SK-N-MC (cell line): ENCODE measurements around the gene CMC4.

Experiments
- DNase-seq: peaks from one replicate; pipeline ENCODE4 v3.0.0-alpha.2; 2011; ENCODE audit warnings: low read depth, low spot score
- H3K27ac ChIP-seq: fragments of 200-600 bp; sonication (generic); 2 replicates; pipeline ENCODE4 v1.5.1; 2016; ENCODE audit warnings: mixed run types
- H3K36me3 ChIP-seq: fragments of 200-600 bp; sonication (generic); 2 replicates; pipeline ENCODE4 v1.6.1; 2017; ENCODE audit warnings: antibody characterized with exemption, low read length, mixed read lengths; ENCODE audit not compliant: insufficient read depth
- H3K4me3 ChIP-seq: fragments of 200-600 bp; sonication (generic); 2 replicates; pipeline ENCODE4 v1.5.1; 2016
- H3K9ac ChIP-seq: fragments of 200-600 bp; sonication (generic); 2 replicates; pipeline ENCODE4 v1.8.0; 2017; ENCODE audit warnings: mixed run types, mixed read lengths; ENCODE audit not compliant: insufficient read length
- H3K9me3 ChIP-seq: fragments of 200-600 bp; sonication (generic); 2 replicates; pipeline ENCODE4 v1.6.1; 2017; ENCODE audit warnings: low read depth, mild to moderate bottlenecking, antibody characterized with exemption, low read length, moderate library complexity, mixed read lengths
- EZH2 ChIP-seq: fragments of 200-600 bp; sonication (generic); IDR thresholded peaks from one replicate; pipeline ENCODE4 v1.6.1; 2017; ENCODE audit warnings: antibody characterized with exemption
- FOXP2 ChIP-seq: optimal IDR thresholded peaks from 2 replicates; pipeline ENCODE3; 2011; ENCODE audit warnings: mild to moderate bottlenecking, moderate library complexity; ENCODE audit not compliant: insufficient read depth; ENCODE audit errors: extremely low read length, control extremely low read depth
- POLR2AphosphoS5 ChIP-seq: IDR thresholded peaks from 2 replicates; pipeline ENCODE4 v1.6.1; 2012; ENCODE audit warnings: mild to moderate bottlenecking, low read depth, low read length, borderline replicate concordance

The CMC4 gene

DNA sequence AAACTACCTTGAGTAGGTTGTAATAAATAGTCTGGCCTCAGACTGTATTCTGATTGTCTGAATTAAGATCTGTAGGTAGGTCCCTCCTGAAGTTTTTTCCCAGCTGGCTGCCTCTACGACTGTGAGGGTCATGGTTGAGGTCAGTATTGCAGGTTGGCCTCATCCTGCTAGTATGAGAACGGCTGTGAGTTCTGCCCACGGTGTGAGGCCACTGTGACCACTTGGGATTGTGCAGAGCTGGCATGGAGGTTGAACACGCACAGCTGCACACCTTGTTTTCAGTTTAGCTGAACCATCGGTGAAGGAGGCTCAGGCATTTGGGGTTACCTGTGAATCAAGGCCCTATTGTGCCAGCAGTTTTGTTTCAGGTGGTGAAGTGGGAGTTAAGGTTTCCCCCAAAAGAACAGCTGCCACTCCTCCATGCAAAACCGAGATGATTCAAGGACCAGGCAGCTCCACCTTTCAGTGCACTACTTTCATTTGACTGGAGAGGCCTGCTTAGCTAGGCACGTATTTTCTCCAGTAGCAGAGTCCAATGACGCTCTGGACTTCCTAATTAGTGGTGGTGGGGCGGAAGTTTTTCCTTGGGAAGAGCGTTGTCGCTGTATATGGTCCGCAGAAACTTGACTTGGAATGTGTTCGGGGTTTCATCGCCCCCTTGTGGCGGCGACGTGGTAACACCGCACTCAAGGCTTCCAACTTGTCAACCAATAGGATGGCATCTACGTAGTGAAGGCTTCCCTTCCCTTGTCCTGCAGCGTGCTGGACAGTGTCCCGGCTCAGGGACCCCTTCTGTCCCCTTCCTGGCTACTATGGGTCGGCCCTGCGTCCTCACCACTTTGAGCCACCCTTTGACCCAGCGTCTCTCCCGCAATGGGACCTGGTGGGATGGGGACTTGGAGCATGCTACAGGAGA, 13.8 kb downstream of the CMC4 start:
- Histone ChIP-seq H3K27ac (no peak overlapping the region), H3K9ac (no peak overlapping the region), H3K36me3 (no peaks in the 10 kb centered on the region; the same call in 1 of the 2 replicates), H3K9me3 (no peaks in the 10 kb centered on the region), H3K4me3 (peak overlapping the region; percentile 42; the same call in 1 of the 2 replicates)
- TF ChIP-seq EZH2, result no peak
- TF ChIP-seq FOXP2, result no peak
- TF ChIP-seq POLR2AphosphoS5, result no peak
- no peak for DNase-seq

DNA sequence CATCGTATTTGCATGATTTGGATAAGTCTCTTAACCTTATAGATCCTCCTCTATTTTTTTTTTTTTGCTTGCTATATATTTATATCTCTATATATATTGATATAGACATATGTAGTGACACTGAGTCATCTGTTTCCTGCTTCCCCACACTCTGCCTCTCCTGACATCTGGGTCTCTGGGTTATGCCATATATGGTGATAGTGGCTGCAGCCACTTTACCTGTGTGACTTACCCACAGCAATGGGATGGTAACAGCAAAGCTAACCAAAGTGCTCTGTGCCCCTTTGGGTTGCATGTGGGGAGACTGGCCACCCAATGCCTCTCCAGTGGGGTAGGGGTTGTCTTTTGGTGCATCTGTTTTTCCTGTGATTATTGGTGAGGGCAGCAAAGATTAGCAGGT, 14.5 kb downstream of the CMC4 start:
- no peak for TF ChIP-seq POLR2AphosphoS5
- TF ChIP-seq FOXP2, result no peak
- TF ChIP-seq EZH2, result no peak
- no peak for DNase-seq
- no peak overlapping the region for H3K27ac ChIP-seq
- no peak overlapping the region for H3K9ac ChIP-seq
- H3K36me3 ChIP-seq, result peaks cover 5% of the 10 kb centered on the region; the same call in 1 of the 2 replicates
- no peaks in the 10 kb centered on the region for H3K9me3 ChIP-seq
- H3K4me3 ChIP-seq, result no peak overlapping the region

DNA sequence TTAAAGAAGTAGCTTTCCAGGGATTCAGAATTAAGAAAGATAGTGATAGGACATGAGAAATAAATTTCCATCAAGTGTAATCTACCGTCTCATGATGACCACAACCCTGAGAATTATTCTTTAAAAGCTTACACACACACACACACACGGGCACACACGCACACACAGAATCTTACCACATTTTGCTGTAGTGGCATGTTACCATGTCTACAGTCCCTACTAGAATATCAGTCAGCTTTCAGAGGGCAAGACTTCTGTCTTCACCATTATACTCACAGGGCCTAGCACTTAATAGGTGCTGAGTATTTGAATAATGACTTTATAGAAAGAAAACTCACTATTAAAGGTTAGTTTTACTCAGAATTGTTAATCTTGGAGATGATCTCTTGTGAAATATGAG, 15.4 kb downstream of the CMC4 start:
- Histone ChIP-seq H3K4me3 (no peak overlapping the region), H3K36me3 (peaks cover 5% of the 10 kb centered on the region; the same call in 1 of the 2 replicates), H3K9ac (no peak overlapping the region), H3K27ac (no peak overlapping the region), H3K9me3 (no peaks in the 10 kb centered on the region)
- no peak for DNase-seq
- no peak for TF ChIP-seq POLR2AphosphoS5
- TF ChIP-seq EZH2, result no peak

DNA sequence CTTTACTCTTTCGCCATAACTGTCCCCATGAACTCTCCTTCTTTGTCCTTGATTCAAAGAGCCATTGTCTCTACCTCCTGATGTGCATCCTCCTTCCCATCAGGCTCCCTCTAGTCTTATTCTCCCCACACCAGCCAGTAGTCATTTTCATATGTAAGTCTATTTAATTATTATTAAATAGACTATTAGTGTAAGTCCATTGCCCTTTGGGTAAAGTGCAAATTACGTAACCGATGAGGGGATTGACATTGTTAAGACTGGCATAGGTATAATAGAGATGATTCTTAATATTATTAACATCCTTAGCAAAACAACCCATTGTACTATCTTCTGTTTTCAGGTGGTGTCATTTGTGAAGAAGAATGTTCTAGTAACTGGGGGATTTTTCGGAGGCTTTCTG, 16.7 kb downstream of the CMC4 start:
- H3K4me3 ChIP-seq, result no peak overlapping the region
- TF ChIP-seq EZH2 (no peak), POLR2AphosphoS5 (no peak), FOXP2 (no peak)
- no peak for DNase-seq
- peaks cover 5% of the 10 kb centered on the region; the same call in 1 of the 2 replicates for H3K36me3 ChIP-seq
- no peak overlapping the region for H3K9ac ChIP-seq
- no peaks in the 10 kb centered on the region for H3K9me3 ChIP-seq
- no peak overlapping the region for H3K27ac ChIP-seq

DNA sequence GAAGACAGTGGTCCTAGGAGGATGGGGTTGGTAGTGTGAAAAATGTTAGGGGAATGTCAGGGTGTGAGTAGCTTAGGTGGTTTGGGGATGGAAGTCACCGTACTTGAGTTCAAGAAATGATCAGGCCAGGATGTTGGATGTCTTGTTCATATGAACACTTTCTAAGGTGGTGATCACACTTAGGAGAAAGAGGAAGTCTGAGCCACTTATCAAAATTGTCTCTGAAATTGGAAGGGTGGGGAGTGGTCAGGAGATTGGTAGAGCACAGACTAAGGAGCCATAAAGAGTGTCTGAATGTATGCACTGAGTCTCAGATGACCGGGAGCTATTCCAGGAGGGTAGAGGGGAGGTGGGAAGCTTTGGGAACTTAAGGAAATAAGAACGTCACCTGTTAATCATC, 17.3 kb downstream of the CMC4 start:
- peaks cover 5% of the 10 kb centered on the region; the same call in 1 of the 2 replicates for H3K36me3 ChIP-seq
- TF ChIP-seq POLR2AphosphoS5 (no peak), FOXP2 (no peak), EZH2 (no peak)
- H3K9ac ChIP-seq, result no peak overlapping the region
- H3K27ac ChIP-seq, result no peak overlapping the region
- H3K4me3 ChIP-seq, result no peak overlapping the region
- H3K9me3 ChIP-seq, result no peaks in the 10 kb centered on the region
- no peak for DNase-seq

DNA sequence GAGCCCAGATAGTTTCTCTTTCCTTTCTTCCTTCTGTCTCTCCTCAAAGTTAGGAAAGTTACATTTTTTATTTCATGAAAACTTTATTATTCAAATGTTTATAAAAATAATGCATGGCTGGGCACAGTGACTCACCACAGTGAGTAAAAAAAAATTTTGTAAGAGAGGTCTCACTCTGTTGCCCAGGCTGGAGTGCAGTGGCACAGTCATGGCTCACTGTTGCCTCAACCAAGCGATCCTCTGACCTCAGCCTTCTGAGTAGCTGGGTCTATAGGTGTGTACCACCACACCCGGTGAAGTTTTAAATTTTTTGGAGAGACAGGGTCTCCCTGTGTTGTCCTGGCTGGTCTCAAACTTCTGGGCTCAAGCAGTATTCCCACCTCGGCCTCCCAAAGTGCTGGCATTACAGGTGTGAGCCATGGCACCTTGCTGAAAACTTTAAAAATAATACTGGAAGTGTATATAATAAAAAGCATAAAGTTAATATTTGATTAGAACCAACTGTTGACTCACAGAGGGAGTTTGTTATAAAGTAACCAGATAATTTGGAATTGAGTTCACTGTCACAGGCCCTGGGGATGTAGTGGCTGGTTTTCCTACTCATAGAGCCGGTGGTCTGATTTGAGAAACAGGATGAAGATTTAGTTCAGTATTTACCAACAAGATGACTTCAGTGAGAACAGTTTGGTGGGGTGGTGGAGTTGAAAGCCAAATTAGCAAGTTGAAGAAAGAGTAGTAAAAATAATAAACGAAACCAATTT, 18.0 kb downstream of the CMC4 start:
- Histone ChIP-seq H3K36me3 (peaks cover 5% of the 10 kb centered on the region; the same call in 1 of the 2 replicates), H3K9me3 (no peaks in the 10 kb centered on the region), H3K9ac (no peak overlapping the region), H3K4me3 (no peak overlapping the region), H3K27ac (no peak overlapping the region)
- TF ChIP-seq POLR2AphosphoS5 (no peak), FOXP2 (no peak), EZH2 (no peak)
- no peak for DNase-seq

DNA sequence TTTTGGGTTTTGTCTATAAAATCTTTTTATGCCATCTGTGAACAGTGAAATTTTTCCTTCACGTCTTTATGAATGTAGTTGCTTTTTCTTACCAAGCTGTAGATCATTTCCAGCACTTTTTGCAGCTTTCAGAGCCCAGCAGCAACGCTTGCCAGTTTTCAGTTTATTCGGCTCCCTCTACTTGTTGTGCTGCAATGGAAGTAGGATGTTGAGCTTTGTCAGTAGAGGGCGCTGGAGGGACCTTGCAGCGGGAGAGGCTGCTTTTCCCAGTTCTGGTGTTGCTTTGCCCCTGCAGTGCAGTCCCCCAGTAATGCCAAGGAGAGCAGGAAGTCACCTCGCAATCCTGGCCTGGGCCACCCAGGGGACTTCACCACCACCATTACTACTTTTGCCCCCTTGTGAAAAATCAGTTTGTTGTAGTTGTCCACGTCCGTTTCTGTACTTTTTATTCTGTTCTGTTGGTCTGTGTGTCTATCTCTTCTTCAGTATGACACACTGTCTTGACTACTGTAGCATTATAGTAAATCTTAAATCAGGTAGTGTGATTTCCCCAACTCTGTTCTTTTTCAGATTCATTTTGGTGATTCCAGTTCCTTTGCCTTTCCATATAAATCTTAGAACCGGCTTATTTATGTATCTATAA, 21.8 kb downstream of the CMC4 start:
- H3K9me3 ChIP-seq, result no peaks in the 10 kb centered on the region
- no peak for TF ChIP-seq EZH2
- peaks cover 5% of the 10 kb centered on the region; the same call in 1 of the 2 replicates for H3K36me3 ChIP-seq
- no peak overlapping the region for H3K9ac ChIP-seq
- no peak for DNase-seq
- H3K4me3 ChIP-seq, result no peak overlapping the region
- no peak overlapping the region for H3K27ac ChIP-seq

DNA sequence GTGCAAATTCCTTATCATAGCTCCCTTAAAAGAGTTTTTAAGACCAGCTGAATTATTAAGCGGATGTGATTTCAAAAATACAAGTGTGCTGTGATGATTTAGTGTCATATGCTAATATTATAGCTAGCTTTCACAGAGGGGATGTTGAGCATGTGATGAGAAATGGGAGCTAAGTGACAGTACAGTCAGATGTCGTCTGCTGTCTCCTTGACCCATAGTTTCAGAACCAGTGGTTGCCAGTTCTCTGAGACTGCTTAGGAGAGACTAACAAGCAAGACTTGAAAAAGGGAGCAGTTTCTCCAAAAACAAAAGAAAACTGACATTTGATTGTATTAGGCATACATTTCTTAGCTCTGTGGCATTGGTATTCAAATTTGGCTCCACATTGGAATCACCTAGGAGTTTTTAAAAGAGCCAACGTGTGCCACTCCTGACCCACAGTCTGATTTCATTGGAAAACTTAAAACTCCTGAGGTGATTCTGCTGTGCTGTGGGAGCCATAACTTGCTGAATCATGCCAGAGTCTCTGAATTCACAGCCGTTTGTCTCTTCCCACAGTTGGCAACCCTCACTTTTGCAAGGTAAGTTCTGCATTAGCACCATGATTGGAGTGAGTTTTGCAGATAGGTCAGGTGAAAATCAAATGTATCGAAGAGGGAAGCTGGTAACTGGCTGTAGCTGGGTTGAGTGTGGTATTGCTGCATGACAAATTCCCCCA, 24.0 kb downstream of the CMC4 start:
- Histone ChIP-seq H3K4me3 (no peak overlapping the region), H3K27ac (no peak overlapping the region), H3K9me3 (no peaks in the 10 kb centered on the region), H3K36me3 (peaks cover 3% of the 10 kb centered on the region; the same call in 1 of the 2 replicates), H3K9ac (no peak overlapping the region)
- no peak for TF ChIP-seq FOXP2
- no peak for TF ChIP-seq POLR2AphosphoS5
- TF ChIP-seq EZH2, result no peak
- no peak for DNase-seq
